H1 (cell line): Measurements from ENCODE around the gene VPS25. TPM values are rescaled to one million over a fixed set of nuclear protein-coding genes. Genes with fewer than 3 reads are reported as not detected.
A peak's percentile ranks its signal among the peaks of the same experiment; 100 is the strongest.

Experiments
- CTBP2 ChIP-seq: IDR thresholded peaks from 2 replicates; pipeline ENCODE4 v1.7.0; 2011; ENCODE audit warnings: borderline replicate concordance, mild to moderate bottlenecking, moderate library complexity, mixed read lengths, low read length; ENCODE audit not compliant: insufficient read depth, insufficient read length
- SUZ12 ChIP-seq: fragments of 200-600 bp; sonication (generic); IDR thresholded peaks from 2 replicates; pipeline ENCODE4 v1.6.1; 2012; ENCODE audit warnings: mild to moderate bottlenecking, inconsistent platforms, low read length, moderate library complexity, mixed read lengths
- TEAD4 ChIP-seq: IDR thresholded peaks from 2 replicates; pipeline ENCODE4 v1.6.1; 2012; ENCODE audit warnings: low read depth, low read length, inconsistent platforms, mixed read lengths
- polyA plus RNA-seq, 7 experiments: library from polyadenylated mRNA; depleted of rRNA in 3 of 7; stranded (reverse) in 5 of 7; unstranded in 2 of 7; fragments of >200 nt in 5 of 7; fragments of 200-250 nt in 2 of 7; gene quantifications; 1 replicate in 5 of 7; 2 replicates in 1 of 7; 4 replicates in 1 of 7; pipeline versions ENCODE4 v1.2.1 to v1.2.3, GENCODE V29; 2011 to 2013; ENCODE audit warnings: missing spikeins in 2 of 7, mixed read lengths in 2 of 7
- total RNA-seq: library from RNA; stranded (reverse); fragmentation: NEBNext Ultra II Directional; extraction: Animal tissue kit (Norgen Biotek cat#: 25700); gene quantifications from 2 replicates; pipeline ENCODE4 v1.2.1, GENCODE V29; 2021

Gene VPS25
- total and polyA plus RNA-seq, 2 of the 8 experiments (the other 6 are each of a cell fraction or from before 2014, with no cell fraction given) = 88.2 to 188 TPM

DNA sequence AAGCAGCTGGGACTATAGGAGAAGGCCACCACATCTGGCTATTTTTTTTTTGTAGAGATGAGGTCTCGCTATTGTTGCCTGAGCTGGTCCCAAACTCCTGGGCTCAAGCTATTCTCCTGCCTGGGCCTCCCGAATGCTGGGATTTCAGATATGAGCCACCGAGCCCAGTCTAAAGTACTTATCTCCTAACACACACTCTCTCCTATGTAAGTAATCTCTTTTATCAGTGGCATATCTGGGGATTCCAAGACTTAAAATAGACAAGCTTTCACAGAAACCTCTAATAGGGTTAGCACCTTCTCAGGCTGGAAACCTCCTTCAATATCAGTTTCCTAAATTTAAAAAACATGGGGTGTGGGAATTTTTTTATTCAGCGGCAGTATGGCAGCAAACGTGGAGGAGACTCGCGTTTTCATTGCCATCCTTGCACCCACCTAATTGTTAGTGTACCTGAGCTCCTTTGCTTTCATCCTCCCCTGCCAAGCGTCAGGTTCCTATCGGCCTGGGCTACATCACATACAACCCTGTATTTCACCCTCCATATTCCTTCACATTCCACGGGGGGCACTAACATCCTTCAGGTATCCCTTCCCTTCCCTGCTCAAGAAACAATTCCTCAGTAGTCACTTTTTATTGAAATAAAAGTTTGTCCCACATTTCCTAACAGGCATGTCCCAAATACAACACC, 29.5 kb upstream of the VPS25 start (continued):
- TF ChIP-seq CTBP2 (no peak), SUZ12 (no peak), TEAD4 (peak; percentile 56; the same call in 1 of the 2 replicates)
- TF ChIP-seq, all 59 proteins: peak for 2
